Measurements from ENCODE around the gene PRKN.

- no peak for TF ChIP-seq CTCF (IDR thresholded peaks at IDR 0.05)
- TF ChIP-seq POLR2A (IDR thresholded peaks at IDR 0.05) = no peak
- no peak for TF ChIP-seq EP300 (IDR thresholded peaks at IDR 0.05)
Measured at GRCh38 chr6:161338015-161338414, 1389.6 kb downstream of the PRKN start.
